ENCODE measurements around the gene CDK1. TPM values are rescaled to one million over a fixed set of nuclear protein-coding genes. Genes with fewer than 3 reads are reported as not detected.

Gene CDK1
- total and polyA plus RNA-seq, 7 donors: 0.33 to 23.9 (median 2.7) TPM

- intact Hi-C loops (cut with DNase I): no loop called here
- Histone ChIP-seq H3K27me3 (no peaks in the 10 kb centered on the region), H3K36me3 (no peaks in the 10 kb centered on the region), H3K4me3 (no peak overlapping the region), H3K9me3 (no peaks in the 10 kb centered on the region), H3K27ac (no peak overlapping the region), H3K4me1 (peaks cover 0 to 21% (median 16%) of the 10 kb centered on the region in 4 donors)
- 82 to 86% methylated on average over 4 of the region's 4 CpGs for WGBS, 2 donors
- no peak for TF ChIP-seq EP300 (IDR thresholded peaks at IDR 0.05)
- no peak for TF ChIP-seq POLR2AphosphoS5 (IDR thresholded peaks at IDR 0.05)
- no peak for TF ChIP-seq POLR2A (IDR thresholded peaks at IDR 0.05)
- TF ChIP-seq, protein P1, sequence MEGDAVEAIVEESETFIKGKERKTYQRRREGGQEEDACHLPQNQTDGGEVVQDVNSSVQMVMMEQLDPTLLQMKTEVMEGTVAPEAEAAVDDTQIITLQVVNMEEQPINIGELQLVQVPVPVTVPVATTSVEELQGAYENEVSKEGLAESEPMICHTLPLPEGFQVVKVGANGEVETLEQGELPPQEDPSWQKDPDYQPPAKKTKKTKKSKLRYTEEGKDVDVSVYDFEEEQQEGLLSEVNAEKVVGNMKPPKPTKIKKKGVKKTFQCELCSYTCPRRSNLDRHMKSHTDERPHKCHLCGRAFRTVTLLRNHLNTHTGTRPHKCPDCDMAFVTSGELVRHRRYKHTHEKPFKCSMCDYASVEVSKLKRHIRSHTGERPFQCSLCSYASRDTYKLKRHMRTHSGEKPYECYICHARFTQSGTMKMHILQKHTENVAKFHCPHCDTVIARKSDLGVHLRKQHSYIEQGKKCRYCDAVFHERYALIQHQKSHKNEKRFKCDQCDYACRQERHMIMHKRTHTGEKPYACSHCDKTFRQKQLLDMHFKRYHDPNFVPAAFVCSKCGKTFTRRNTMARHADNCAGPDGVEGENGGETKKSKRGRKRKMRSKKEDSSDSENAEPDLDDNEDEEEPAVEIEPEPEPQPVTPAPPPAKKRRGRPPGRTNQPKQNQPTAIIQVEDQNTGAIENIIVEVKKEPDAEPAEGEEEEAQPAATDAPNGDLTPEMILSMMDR (IDR thresholded peaks at IDR 0.05): no peak
- no peak for DNase-seq
These were observed 28.6 kb downstream of the CDK1 start for GRCh38 chr10:60806921-60807320.

DNA sequence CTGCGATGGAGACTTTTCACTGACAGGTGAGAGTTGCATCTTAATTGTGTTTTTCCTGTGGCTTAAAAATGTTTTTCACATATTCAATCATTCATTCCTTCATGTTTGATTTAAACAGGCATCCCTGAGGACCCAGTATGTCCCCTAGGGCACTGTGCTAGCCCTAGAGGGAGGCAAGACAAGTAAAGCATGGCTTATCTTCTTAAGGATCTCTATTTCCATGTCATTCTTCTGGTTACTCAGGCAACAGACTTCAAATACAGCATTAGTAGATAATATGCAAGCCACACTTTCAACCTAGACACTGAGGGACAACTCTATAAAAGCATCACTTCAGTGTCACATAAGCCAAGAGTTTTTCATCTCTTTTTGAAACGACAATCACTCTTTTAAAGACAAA is 29.2 kb downstream of the CDK1 start:
- H3K4me3 ChIP-seq: no peak overlapping the region
- DNase-seq: no peak
- no peaks in the 10 kb centered on the region for H3K27me3 ChIP-seq
- no peaks in the 10 kb centered on the region for H3K9me3 ChIP-seq
- H3K36me3 ChIP-seq: no peaks in the 10 kb centered on the region
- TF ChIP-seq, protein P1 (IDR thresholded peaks at IDR 0.05): no peak
- TF ChIP-seq POLR2A (IDR thresholded peaks at IDR 0.05): no peak
- no peak for TF ChIP-seq POLR2AphosphoS5 (IDR thresholded peaks at IDR 0.05)
- TF ChIP-seq EP300 (IDR thresholded peaks at IDR 0.05): no peak
- peaks cover 0 to 21% (median 16%) of the 10 kb centered on the region in 4 donors for H3K4me1 ChIP-seq
- no peak overlapping the region for H3K27ac ChIP-seq
- 87 to 91% methylated on average over 2 of the region's 2 CpGs for WGBS, 2 donors
- intact Hi-C loops (cut with DNase I): no loop called here

GRCh38 chr10:60808036-60808435 is 29.8 kb downstream of the CDK1 start:
- H3K4me1 ChIP-seq: peaks cover 0 to 21% (median 16%) of the 10 kb centered on the region in 4 donors
- intact Hi-C loops (cut with DNase I): no loop called here
- no peaks in the 10 kb centered on the region for H3K9me3 ChIP-seq
- no peak for DNase-seq
- H3K27ac ChIP-seq: no peak overlapping the region
- H3K4me3 ChIP-seq: no peak overlapping the region
- no peaks in the 10 kb centered on the region for H3K36me3 ChIP-seq
- no peaks in the 10 kb centered on the region for H3K27me3 ChIP-seq
- no peak for TF ChIP-seq POLR2A (IDR thresholded peaks at IDR 0.05)
- 56 to 90% methylated on average over 3 of the region's 3 CpGs for WGBS, 2 donors

DNA sequence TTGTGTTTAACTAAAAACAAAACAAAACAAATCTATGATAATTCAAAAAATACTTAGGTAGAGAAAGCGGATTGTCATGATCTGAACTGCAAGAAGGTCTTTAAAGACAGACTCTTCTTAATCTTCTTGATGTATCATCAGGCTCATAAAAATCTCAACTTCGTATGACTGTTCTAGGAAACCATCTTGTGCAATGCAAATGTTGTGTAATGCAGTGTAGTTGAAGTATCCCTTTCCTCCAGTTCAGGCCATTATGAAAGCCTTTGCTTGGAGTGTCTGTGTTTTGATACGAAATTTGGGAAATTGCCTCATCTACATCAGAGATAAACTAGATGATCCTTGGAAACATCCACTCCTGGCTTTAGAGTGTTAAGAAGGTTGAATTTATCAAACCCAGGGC is 30.9 kb downstream of the CDK1 start:
- Histone ChIP-seq H3K9me3 (no peaks in the 10 kb centered on the region), H3K4me3 (no peak overlapping the region), H3K36me3 (no peaks in the 10 kb centered on the region), H3K27ac (no peak overlapping the region), H3K27me3 (no peaks in the 10 kb centered on the region), H3K4me1 (peaks cover 0 to 21% (median 16%) of the 10 kb centered on the region in 4 donors)
- WGBS, 2 donors: 81 to 82% methylated on average over 3 of the region's 3 CpGs
- peak in 1 of 4 donors; percentile 18 for TF ChIP-seq POLR2AphosphoS5 (IDR thresholded peaks at IDR 0.05)
- TF ChIP-seq EP300 (IDR thresholded peaks at IDR 0.05): no peak
- no peak for DNase-seq
- intact Hi-C loops (cut with DNase I): no loop called here

- DNase-seq: no peak
- no peaks in the 10 kb centered on the region for H3K36me3 ChIP-seq
- H3K27ac ChIP-seq: peak overlapping the region in 3 of 4 donors; percentile 45 to 80 (median 63)
- peaks cover 0 to 21% (median 16%) of the 10 kb centered on the region in 4 donors for H3K4me1 ChIP-seq
- TF ChIP-seq POLR2AphosphoS5 (IDR thresholded peaks at IDR 0.05): peak in 1 of 4 donors; percentile 73
- peak in 2 of 4 donors; percentile 51 to 52 for TF ChIP-seq EP300 (IDR thresholded peaks at IDR 0.05)
- TF ChIP-seq POLR2A (IDR thresholded peaks at IDR 0.05): no peak
- 71 to 73% methylated on average over 4 of the region's 4 CpGs for WGBS, 2 donors
- no peak overlapping the region for H3K4me3 ChIP-seq
- H3K9me3 ChIP-seq: no peaks in the 10 kb centered on the region
- no peaks in the 10 kb centered on the region for H3K27me3 ChIP-seq
- intact Hi-C loops (cut with DNase I): loop anchor here (10.0 kb wide), 2 partner anchors 1244 to 1434 kb away; no protein-coding TSS in a partner anchor
These were observed 32.3 kb downstream of the CDK1 start for GRCh38 chr10:60810437-60811182.

GRCh38 chr10:60816628-60817397 is 38.5 kb downstream of the CDK1 start:
- DNase-seq: peak; percentile 71
- H3K4me1 ChIP-seq: peaks cover 0 to 40% (median 27%) of the 10 kb centered on the region in 4 donors
- peak overlapping the region in 1 of 4 donors; percentile 5 for H3K4me3 ChIP-seq
- no peaks in the 10 kb centered on the region for H3K36me3 ChIP-seq
- no peaks in the 10 kb centered on the region for H3K9me3 ChIP-seq
- H3K27me3 ChIP-seq: no peaks in the 10 kb centered on the region
- H3K27ac ChIP-seq: peak overlapping the region in 3 of 4 donors; percentile 24 to 56 (median 56)
- TF ChIP-seq POLR2AphosphoS5 (IDR thresholded peaks at IDR 0.05) (peak in 3 of 4 donors; percentile 5 to 17 (median 8)), POLR2A (IDR thresholded peaks at IDR 0.05) (no peak), EP300 (IDR thresholded peaks at IDR 0.05) (peak in 1 of 4 donors; percentile 1)
- TF ChIP-seq, protein P1 (IDR thresholded peaks at IDR 0.05): peak; percentile 64 to 77 (median 69)
- intact Hi-C loops (cut with DNase I): loop anchor here (2.0 to 10.0 kb wide), 6 partner anchors 65 to 1428 kb away; no protein-coding TSS in a partner anchor
- 14 to 23% methylated on average over 5 of the region's 5 CpGs for WGBS, 2 donors

Measured in sigmoid colon (tissue), 7 donors.